ENCODE measurements around the gene HILPDA. TPM values are rescaled to one million over a fixed set of nuclear protein-coding genes. Genes with fewer than 3 reads are reported as not detected.

Gene HILPDA
- polyA plus RNA-seq, 1 donor (not counting 4 experiments of a cell fraction or from before 2014, with no cell fraction given): 17.9 TPM

GRCh38 chr7:128420773-128421172 lies 34.9 kb upstream of the HILPDA start:
- Histone ChIP-seq H3K4me2 (ENCODE audit: control insufficient read depth, extremely low read depth, insufficient read depth, low read depth, low read length) (no peak overlapping the region), H3K9me1 (ENCODE audit: control insufficient read depth, extremely low read depth, insufficient read depth, low read length) (no peaks in the 10 kb centered on the region), H4K20me1 (ENCODE audit: control insufficient read depth, extremely low read depth, insufficient read depth, low read length) (no peaks in the 10 kb centered on the region), H3K4me1 (ENCODE audit: control insufficient read depth, extremely low read depth, insufficient read depth, low read length) (no peaks in the 10 kb centered on the region), H3K79me2 (ENCODE audit: control insufficient read depth, insufficient read depth, low read length) (no peaks in the 10 kb centered on the region), H2AFZ (ENCODE audit: control insufficient read depth, low read length) (no peak overlapping the region), H3K27me3 (ENCODE audit: control insufficient read depth, extremely low read depth, insufficient read depth, low read length) (no peaks in the 10 kb centered on the region), H3K9ac (ENCODE audit: control insufficient read depth, extremely low read depth, insufficient read depth, low read length) (no peak overlapping the region), H3K27ac (ENCODE audit: control insufficient read depth, insufficient read depth, low read length) (no peak overlapping the region), H3K36me3 (ENCODE audit: control insufficient read depth in 2 of 2, extremely low read depth in 1 of 2, insufficient read depth in 2 of 2, low read length in 2 of 2) (no peaks in the 10 kb centered on the region), H3K9me3 (ENCODE audit: control insufficient read depth, low read depth, low read length) (no peaks in the 10 kb centered on the region), H3K4me3 (ENCODE audit: control insufficient read depth in 2 of 3, extremely low read depth in 1 of 3, insufficient read depth in 2 of 3, low read depth in 1 of 3, low read length in 3 of 3) (no peak overlapping the region)
- FAIRE-seq: no peak
- dilution Hi-C loops (cut with MboI; ENCODE audit: extremely low pct_ligation_motif_present, low sequenced_read_pairs): no loop called here
- no peak for TF ChIP-seq EZH2 (IDR thresholded peaks at IDR 0.05; ENCODE audit: low read length)
- no peak for DNase-seq (ENCODE audit: low read depth, low spot score)

GRCh38 chr7:128421384-128421783 lies 34.3 kb upstream of the HILPDA start:
- H3K36me3 ChIP-seq (ENCODE audit: control insufficient read depth in 2 of 2, extremely low read depth in 1 of 2, insufficient read depth in 2 of 2, low read length in 2 of 2): no peaks in the 10 kb centered on the region
- no peak overlapping the region for H3K4me2 ChIP-seq (ENCODE audit: control insufficient read depth, extremely low read depth, insufficient read depth, low read depth, low read length)
- H3K9ac ChIP-seq (ENCODE audit: control insufficient read depth, extremely low read depth, insufficient read depth, low read length): no peak overlapping the region
- no peak overlapping the region for H3K27ac ChIP-seq (ENCODE audit: control insufficient read depth, insufficient read depth, low read length)
- no peaks in the 10 kb centered on the region for H3K9me1 ChIP-seq (ENCODE audit: control insufficient read depth, extremely low read depth, insufficient read depth, low read length)
- DNase-seq (ENCODE audit: low read depth, low spot score) (no peak), FAIRE-seq (no peak)
- no peak for TF ChIP-seq EZH2 (IDR thresholded peaks at IDR 0.05; ENCODE audit: low read length)
- TF ChIP-seq, protein P1, sequence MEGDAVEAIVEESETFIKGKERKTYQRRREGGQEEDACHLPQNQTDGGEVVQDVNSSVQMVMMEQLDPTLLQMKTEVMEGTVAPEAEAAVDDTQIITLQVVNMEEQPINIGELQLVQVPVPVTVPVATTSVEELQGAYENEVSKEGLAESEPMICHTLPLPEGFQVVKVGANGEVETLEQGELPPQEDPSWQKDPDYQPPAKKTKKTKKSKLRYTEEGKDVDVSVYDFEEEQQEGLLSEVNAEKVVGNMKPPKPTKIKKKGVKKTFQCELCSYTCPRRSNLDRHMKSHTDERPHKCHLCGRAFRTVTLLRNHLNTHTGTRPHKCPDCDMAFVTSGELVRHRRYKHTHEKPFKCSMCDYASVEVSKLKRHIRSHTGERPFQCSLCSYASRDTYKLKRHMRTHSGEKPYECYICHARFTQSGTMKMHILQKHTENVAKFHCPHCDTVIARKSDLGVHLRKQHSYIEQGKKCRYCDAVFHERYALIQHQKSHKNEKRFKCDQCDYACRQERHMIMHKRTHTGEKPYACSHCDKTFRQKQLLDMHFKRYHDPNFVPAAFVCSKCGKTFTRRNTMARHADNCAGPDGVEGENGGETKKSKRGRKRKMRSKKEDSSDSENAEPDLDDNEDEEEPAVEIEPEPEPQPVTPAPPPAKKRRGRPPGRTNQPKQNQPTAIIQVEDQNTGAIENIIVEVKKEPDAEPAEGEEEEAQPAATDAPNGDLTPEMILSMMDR (optimal IDR thresholded peaks at IDR 0.05 in 1 of 3, IDR thresholded peaks at IDR 0.05 in 1 of 3, conservative IDR thresholded peaks at IDR 0.05 in 1 of 3; ENCODE audit: extremely low read depth in 1 of 3, insufficient read depth in 2 of 3, low read length in 3 of 3): no peak
- H4K20me1 ChIP-seq (ENCODE audit: control insufficient read depth, extremely low read depth, insufficient read depth, low read length): no peaks in the 10 kb centered on the region
- no peaks in the 10 kb centered on the region for H3K27me3 ChIP-seq (ENCODE audit: control insufficient read depth, extremely low read depth, insufficient read depth, low read length)
- H3K79me2 ChIP-seq (ENCODE audit: control insufficient read depth, insufficient read depth, low read length): no peaks in the 10 kb centered on the region
- H3K4me3 ChIP-seq (ENCODE audit: control insufficient read depth in 2 of 3, extremely low read depth in 1 of 3, insufficient read depth in 2 of 3, low read depth in 1 of 3, low read length in 3 of 3): no peak overlapping the region
- H2AFZ ChIP-seq (ENCODE audit: control insufficient read depth, low read length): no peak overlapping the region
- dilution Hi-C loops (cut with MboI; ENCODE audit: extremely low pct_ligation_motif_present, low sequenced_read_pairs): no loop called here
- H3K4me1 ChIP-seq (ENCODE audit: control insufficient read depth, extremely low read depth, insufficient read depth, low read length): no peaks in the 10 kb centered on the region
- H3K9me3 ChIP-seq (ENCODE audit: control insufficient read depth, low read depth, low read length): no peaks in the 10 kb centered on the region

DNA sequence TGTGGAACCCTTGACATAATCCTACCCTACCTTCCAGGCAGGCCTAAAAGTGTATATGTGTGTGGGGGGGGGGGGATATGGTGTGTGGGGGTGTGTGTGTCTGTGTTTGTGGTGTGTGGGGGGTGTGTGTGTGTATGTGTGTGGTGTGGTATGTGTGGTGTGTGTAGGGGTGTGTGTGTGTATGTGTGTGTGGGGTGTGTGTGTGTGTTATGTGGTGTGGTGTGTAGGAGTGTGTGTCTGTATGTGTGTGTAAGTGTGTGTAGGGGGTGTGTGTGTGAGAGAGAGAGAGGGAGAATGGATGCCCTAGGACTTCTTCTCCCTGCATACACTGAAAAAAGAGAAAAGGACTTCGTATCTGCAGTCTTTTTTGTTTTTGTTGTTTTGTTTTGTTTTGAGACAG lies 33.6 kb upstream of the HILPDA start:
- H3K9me1 ChIP-seq (ENCODE audit: control insufficient read depth, extremely low read depth, insufficient read depth, low read length): no peaks in the 10 kb centered on the region
- dilution Hi-C loops (cut with MboI; ENCODE audit: extremely low pct_ligation_motif_present, low sequenced_read_pairs): no loop called here
- DNase-seq (ENCODE audit: low read depth, low spot score): no peak
- TF ChIP-seq, protein P1 (optimal IDR thresholded peaks at IDR 0.05 in 1 of 3, IDR thresholded peaks at IDR 0.05 in 1 of 3, conservative IDR thresholded peaks at IDR 0.05 in 1 of 3; ENCODE audit: extremely low read depth in 1 of 3, insufficient read depth in 2 of 3, low read length in 3 of 3): no peak
- TF ChIP-seq EZH2 (IDR thresholded peaks at IDR 0.05; ENCODE audit: low read length): no peak
- H3K27me3 ChIP-seq (ENCODE audit: control insufficient read depth, extremely low read depth, insufficient read depth, low read length): no peaks in the 10 kb centered on the region
- no peak overlapping the region for H2AFZ ChIP-seq (ENCODE audit: control insufficient read depth, low read length)
- no peak for FAIRE-seq
- no peak overlapping the region for H3K4me3 ChIP-seq (ENCODE audit: control insufficient read depth in 2 of 3, extremely low read depth in 1 of 3, insufficient read depth in 2 of 3, low read depth in 1 of 3, low read length in 3 of 3)
- no peaks in the 10 kb centered on the region for H3K4me1 ChIP-seq (ENCODE audit: control insufficient read depth, extremely low read depth, insufficient read depth, low read length)
- no peaks in the 10 kb centered on the region for H3K9me3 ChIP-seq (ENCODE audit: control insufficient read depth, low read depth, low read length)
- H3K4me2 ChIP-seq (ENCODE audit: control insufficient read depth, extremely low read depth, insufficient read depth, low read depth, low read length): no peak overlapping the region
- H3K79me2 ChIP-seq (ENCODE audit: control insufficient read depth, insufficient read depth, low read length): no peaks in the 10 kb centered on the region
- H3K27ac ChIP-seq (ENCODE audit: control insufficient read depth, insufficient read depth, low read length): no peak overlapping the region
- no peak overlapping the region for H3K9ac ChIP-seq (ENCODE audit: control insufficient read depth, extremely low read depth, insufficient read depth, low read length)
- no peaks in the 10 kb centered on the region for H3K36me3 ChIP-seq (ENCODE audit: control insufficient read depth in 2 of 2, extremely low read depth in 1 of 2, insufficient read depth in 2 of 2, low read length in 2 of 2)
- no peaks in the 10 kb centered on the region for H4K20me1 ChIP-seq (ENCODE audit: control insufficient read depth, extremely low read depth, insufficient read depth, low read length)

All from keratinocyte (primary cell).